GM19328 (cell line): ENCODE measurements around the gene LCP1.
"Not testable (repeated sequence)": the region's sequence is repeated elsewhere in the genome, so short reads cannot be mapped to it uniquely, and the experiment has no call there.

Experiments
- ATAC-seq: cut with Tn5 transposase; IDR thresholded peaks from one replicate; pipeline ENCODE4 v1.9.1; 2021; ENCODE audit warnings: mild to moderate bottlenecking, moderate library complexity; ENCODE audit not compliant: unreplicated experiment

Gene LCP1

GRCh38 chr13:46181840-46182490 is at the start of gene LCP1:
Gene LCP1 (minus strand): TSS chr13:46182177. CDS start chr13:46159662, 22,515 bp downstream.
- ATAC-seq, result peak; percentile 63

- ATAC-seq, result no peak
These were observed 47.3 kb upstream of the LCP1 start for GRCh38 chr13:46229251-46229650.

GRCh38 chr13:46220234-46220633 is 38.3 kb upstream of the LCP1 start:
- ATAC-seq, result not testable (repeated sequence)

GRCh38 chr13:46214741-46215140 is 32.8 kb upstream of the LCP1 start:
- ATAC-seq, result not testable (repeated sequence)

GRCh38 chr13:46213242-46213641 is 31.3 kb upstream of the LCP1 start:
- ATAC-seq, result no peak

- ATAC-seq, result peak; percentile 93
These were observed 29.7 kb upstream of the LCP1 start, which contains the start of gene LRRC63 for GRCh38 chr13:46211483-46212351. Gene LRRC63 (plus strand): TSS chr13:46211928. CDS start chr13:46213035, 1,107 bp downstream.

- ATAC-seq, result no peak
These were observed 29.1 kb upstream of the LCP1 start for GRCh38 chr13:46211116-46211482.

GRCh38 chr13:46210362-46211083 is 28.5 kb upstream of the LCP1 start:
- no peak for ATAC-seq

GRCh38 chr13:46207828-46208227 is 25.9 kb upstream of the LCP1 start:
- no peak for ATAC-seq

- ATAC-seq, result no peak
These were observed 24.2 kb upstream of the LCP1 start for GRCh38 chr13:46206143-46206542.

- no peak for ATAC-seq
These were observed 21.0 kb upstream of the LCP1 start for GRCh38 chr13:46202966-46203365.

GRCh38 chr13:46202188-46202795 is 20.3 kb upstream of the LCP1 start:
- ATAC-seq, result no peak

GRCh38 chr13:46198696-46199193 is 16.8 kb upstream of the LCP1 start:
- ATAC-seq, result no peak

- ATAC-seq, result no peak
These were observed 15.5 kb upstream of the LCP1 start for GRCh38 chr13:46197299-46198048.

GRCh38 chr13:46195016-46195415 is 13.0 kb upstream of the LCP1 start:
- no peak for ATAC-seq

GRCh38 chr13:46192412-46192811 is 10.4 kb upstream of the LCP1 start:
- no peak for ATAC-seq

GRCh38 chr13:46185634-46186033 is 3.7 kb upstream of the LCP1 start:
- ATAC-seq, result no peak

GRCh38 chr13:46184277-46184699 is 2.3 kb upstream of the LCP1 start:
- peak; percentile 39 for ATAC-seq

GRCh38 chr13:46183018-46183946 is 1.3 kb upstream of the LCP1 start:
- no peak for ATAC-seq
